HepG2 (cell line): Measurements from ENCODE around the gene TMEM131L. TPM values are rescaled to one million over a fixed set of nuclear protein-coding genes. Genes with fewer than 3 reads are reported as not detected.

ENCODE experiments used
- ATAC-seq: fragments of 200-7000 bp; cut with Tn5 transposase; 3 replicates; pipeline ENCODE4 v1.9.1; 2020; ENCODE audit warnings: mild to moderate bottlenecking, moderate library complexity
- BruUV-seq: library from RNA; stranded (reverse); fragments of 400-500 nt; replicated peaks from 2 replicates; lab custom pipeline; 2021; lab: Mats Ljungman, UMichigan
- CTCF ChIA-PET: fragments of 300-600 bp; formaldehyde crosslinking; extraction: SDS; loops from one replicate; lab custom pipeline; 2021; ENCODE audit warnings: low total read pairs, inconsistent platforms, low intra/inter-chr PET ratio; lab: Yijun Ruan, JAX
- POLR2A ChIA-PET: fragments of 350-600 bp; sonication (Branson Sonifier 250); formaldehyde crosslinking; loops from one replicate; lab custom pipeline; 2020; ENCODE audit warnings: antibody characterized with exemption, inconsistent platforms; lab: Yijun Ruan, JAX
- DNase-seq: peaks from one replicate; pipeline ENCODE4 v3.0.0-alpha.2; 2015; ENCODE audit warnings: low spot score
- FAIRE-seq: peaks from 3 replicates; lab custom pipeline; 2011; peaks lifted over from hg19 to GRCh38; lab: Jason Lieb, UNC
- H2AFZ ChIP-seq: one replicate; pipeline ENCODE4 v1.6.1; 2011; ENCODE audit warnings: low read length, inconsistent platforms
- H3K27ac ChIP-seq: fragments of 300-600 bp; 3 replicates; pipeline ENCODE4 v1.8.0; 2011; ENCODE audit warnings: mixed run types, mild to moderate bottlenecking, mixed read lengths, low read length, inconsistent platforms; ENCODE audit not compliant: insufficient read depth; ENCODE audit errors: extremely low read length
- H3K27me3 ChIP-seq, 2 experiments: fragments of 200-600 bp in 1 of 2; 2 replicates in 1 of 2; 3 replicates in 1 of 2; pipeline versions ENCODE4 v1.6.0 to v1.8.0; 2011; ENCODE audit warnings: low read length in 2 of 2, mild to moderate bottlenecking in 2 of 2, moderate library complexity in 2 of 2, inconsistent platforms in 1 of 2; ENCODE audit not compliant: insufficient read depth in 2 of 2, control insufficient read depth in 1 of 2
- H3K36me3 ChIP-seq, 2 experiments: fragments of 200-600 bp in 1 of 2; replicated peaks in 1 of 2; 2 replicates in 1 of 2; 3 replicates in 1 of 2; pipeline versions ENCODE4 v1.5.1 to v1.8.0; 2011; ENCODE audit warnings: low read length in 2 of 2, inconsistent platforms in 1 of 2; ENCODE audit not compliant: insufficient read depth in 2 of 2, control insufficient read depth in 1 of 2
- H3K4me1 ChIP-seq: 2 replicates; pipeline ENCODE4 v1.5.1; 2012; ENCODE audit warnings: low read length, inconsistent platforms; ENCODE audit not compliant: insufficient read depth
- H3K4me2 ChIP-seq: 2 replicates; pipeline ENCODE4 v1.6.0; 2011; ENCODE audit warnings: low read depth, low read length, inconsistent platforms
- H3K4me3 ChIP-seq, 3 experiments: fragments of 200-600 bp in 1 of 3; sonication (generic), shearing (Covaris generic) in 1 of 3; replicated peaks in 1 of 3; 2 replicates each; pipeline ENCODE4 v1.5.1; 2011 to 2016; ENCODE audit warnings: low read length in 3 of 3, inconsistent platforms in 2 of 3, low read depth in 2 of 3, mild to moderate bottlenecking in 2 of 3, control low read depth in 1 of 3, mixed read lengths in 1 of 3; ENCODE audit not compliant: insufficient read depth in 1 of 3
- H3K79me2 ChIP-seq: one replicate; pipeline ENCODE4 v1.6.1; 2011; ENCODE audit warnings: low read length, inconsistent platforms; ENCODE audit not compliant: insufficient read depth
- H3K9ac ChIP-seq: 2 replicates; pipeline ENCODE4 v1.6.0; 2011; ENCODE audit warnings: mild to moderate bottlenecking, low read depth, low read length, inconsistent platforms; ENCODE audit not compliant: insufficient read depth
- H3K9me3 ChIP-seq: 2 replicates; pipeline ENCODE4 v1.5.1; 2012; ENCODE audit warnings: mild to moderate bottlenecking, low read length
- H4K20me1 ChIP-seq: 2 replicates; pipeline ENCODE4 v1.6.0; 2011; ENCODE audit warnings: inconsistent platforms, mild to moderate bottlenecking, low read length, moderate library complexity; ENCODE audit not compliant: insufficient read depth
- CCAR2 ChIP-seq: fragments of 200-400 bp; formaldehyde crosslinking; optimal IDR thresholded peaks from 2 replicates; pipeline ENCODE3; 2018; ENCODE audit warnings: low read depth, mild to moderate bottlenecking, low read length, moderate library complexity
- DPF2 ChIP-seq: sonication (generic); formaldehyde crosslinking; IDR thresholded peaks from 2 replicates; pipeline ENCODE4 v1.4.0; 2020; ENCODE audit warnings: mild to moderate bottlenecking, low read depth, missing genetic modification reagents, borderline replicate concordance
- FOXA1 ChIP-seq, 2 experiments: fragments of 450-650 bp in 1 of 2; sonication (generic) in 1 of 2; formaldehyde crosslinking in 1 of 2; IDR thresholded peaks; 2 replicates each; pipeline versions ENCODE4 v1.4.0 to v1.6.1; 2016 to 2020; ENCODE audit warnings: missing genetic modification reagents in 1 of 2
- KLF12 ChIP-seq: sonication (generic); formaldehyde crosslinking; IDR thresholded peaks from 2 replicates; pipeline ENCODE4 v1.4.0; 2020; ENCODE audit warnings: missing genetic modification reagents, borderline replicate concordance
- SOX5 ChIP-seq: IDR thresholded peaks from 2 replicates; pipeline ENCODE4 v1.6.1; 2016; ENCODE audit warnings: borderline replicate concordance
- ZNF121 ChIP-seq: sonication (generic); formaldehyde crosslinking; IDR thresholded peaks from 2 replicates; pipeline ENCODE4 v1.5.0; 2020; ENCODE audit warnings: mild to moderate bottlenecking, missing genetic modification reagents
- ZNF224 ChIP-seq: sonication (generic); formaldehyde crosslinking; IDR thresholded peaks from 2 replicates; pipeline ENCODE4 v1.5.0; 2020; ENCODE audit warnings: mild to moderate bottlenecking, missing genetic modification reagents
- ZNF234 ChIP-seq: sonication (generic); formaldehyde crosslinking; conservative IDR thresholded peaks from 2 replicates; pipeline ENCODE4 v1.5.1; 2020; ENCODE audit warnings: mild to moderate bottlenecking, missing genetic modification reagents
- ZNF260 ChIP-seq: sonication (generic); formaldehyde crosslinking; IDR thresholded peaks from 2 replicates; pipeline ENCODE4 v1.4.0; 2020; ENCODE audit warnings: missing genetic modification reagents, low read depth, mild to moderate bottlenecking, borderline replicate concordance
- ZNF44 ChIP-seq: sonication (generic); formaldehyde crosslinking; IDR thresholded peaks from 2 replicates; pipeline ENCODE4 v1.5.1; 2020; ENCODE audit warnings: mild to moderate bottlenecking, missing genetic modification reagents
- ZNF879 ChIP-seq: sonication (generic); formaldehyde crosslinking; IDR thresholded peaks from 2 replicates; pipeline ENCODE4 v1.8.1; 2023; ENCODE audit warnings: missing genetic modification reagents
- ZSCAN31 ChIP-seq: sonication (generic); formaldehyde crosslinking; IDR thresholded peaks from 2 replicates; pipeline ENCODE4 v1.5.0; 2020; ENCODE audit warnings: low read depth, mild to moderate bottlenecking, missing genetic modification reagents
- WGBS: methylation state at CpG from one replicate; pipeline ENCODE4 v1.1.6; 2017; ENCODE audit warnings: low lambda C conversion rate; 5-methylcytosine and 5-hydroxymethylcytosine counted together
- in situ Hi-C: cut with HindIII; loops from 2 replicates; pipeline ENCODE4 v1.10.0; 2017; ENCODE audit warnings: low pct_unique_long_range_greater_than_20kb; ENCODE audit not compliant: extremely low pct_ligation_motif_present
- intact Hi-C: fragments of 100-400 bp; cut with micrococcal nuclease; formaldehyde crosslinking; loops from one replicate; pipeline ENCODE4 v1.10.0; 2022; ENCODE audit not compliant: unreplicated experiment
- polyA plus RNA-seq, 8 experiments: library from polyadenylated mRNA; depleted of rRNA in 3 of 8; stranded (reverse) in 7 of 8; unstranded in 1 of 8; fragments of >200 nt; fragmentation: Illumina TruSeq in 4 of 8; extraction: Trizol in 4 of 8; gene quantifications; 2 replicates each; pipeline versions ENCODE4 v1.2.1 to v1.2.3, GENCODE V29; 2011 to 2016; ENCODE audit warnings: low read depth in 4 of 8, missing spikeins in 1 of 8, mixed read lengths in 1 of 8; ENCODE audit not compliant: insufficient read depth in 1 of 8
- total RNA-seq, 5 experiments: library from RNA; depleted of rRNA; stranded (reverse); fragments of >200 nt; fragmentation: Illumina TruSeq; extraction: Trizol; gene quantifications; 2 replicates each; pipeline ENCODE4 v1.2.3, GENCODE V29; 2016; ENCODE audit warnings: low read depth in 1 of 5
- TF ChIP-seq, protein P1 (sequence below): sonication (generic); formaldehyde crosslinking; IDR thresholded peaks from 2 replicates; pipeline ENCODE4 v1.4.0; 2020; ENCODE audit warnings: missing genetic modification reagents
- TF ChIP-seq, protein P2 (sequence below): sonication (generic); formaldehyde crosslinking; IDR thresholded peaks from 2 replicates; pipeline ENCODE4 v1.5.1; 2020; ENCODE audit warnings: missing genetic modification reagents, mild to moderate bottlenecking, borderline replicate concordance
- TF ChIP-seq, protein P3 (sequence below): fragments of 450-650 bp; IDR thresholded peaks from 2 replicates; pipeline ENCODE4 v1.6.1; 2017; ENCODE audit warnings: mild to moderate bottlenecking

The TMEM131L gene
- total and polyA plus RNA-seq, 2 of the 13 experiments (the other 11 are each of a cell fraction or from before 2014, with no cell fraction given), result 2.2 to 4.5 TPM

DNA sequence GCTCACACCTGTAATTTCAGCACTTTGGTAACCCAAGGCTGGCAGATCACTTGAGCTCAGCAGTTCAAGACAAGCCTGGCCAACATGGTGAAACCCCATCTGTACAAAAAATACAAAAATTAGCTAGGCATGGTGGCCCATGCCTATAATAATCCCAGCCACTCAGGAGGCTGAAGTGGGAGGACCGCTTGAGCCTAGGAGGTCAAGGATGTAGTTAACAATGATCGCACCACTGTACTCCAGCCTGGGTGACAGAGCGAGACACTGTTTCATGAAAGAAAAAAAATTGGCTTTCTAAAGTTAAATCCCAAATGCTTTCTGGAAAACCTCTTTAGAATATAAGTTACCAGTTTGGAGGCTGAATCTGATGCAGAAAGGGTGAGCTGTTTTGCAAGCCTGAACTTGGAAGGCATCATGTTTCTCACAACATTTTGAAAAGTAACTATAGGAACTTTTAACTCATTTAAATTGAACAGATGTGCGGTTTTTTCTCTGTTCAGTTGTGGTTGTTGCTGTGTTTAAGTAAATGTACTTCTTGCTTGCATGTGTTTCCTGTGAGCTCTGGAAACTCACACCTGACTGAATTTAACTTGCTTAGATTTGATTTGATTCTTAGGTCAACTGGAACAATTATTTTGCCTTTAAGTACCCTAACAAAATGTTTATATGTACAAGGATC lies 39.8 kb upstream of the TMEM131L start:
- no peak overlapping the region for H3K9ac ChIP-seq
- no peaks in the 10 kb centered on the region for H3K27me3 ChIP-seq
- ATAC-seq (no peak), DNase-seq (no peak), FAIRE-seq (no peak)
- H3K4me3 ChIP-seq, result no peak overlapping the region
- H3K9me3 ChIP-seq, result no peaks in the 10 kb centered on the region
- intact Hi-C loops (no loop called here), in situ Hi-C loops (no loop called here)
- H3K36me3 ChIP-seq, result no peaks in the 10 kb centered on the region
- no peak overlapping the region for H3K4me2 ChIP-seq
- H3K4me1 ChIP-seq, result no peaks in the 10 kb centered on the region
- CTCF ChIA-PET, result no interaction called here
- POLR2A ChIA-PET, result no interaction called here
- BruUV-seq, result no TSS peak
- H4K20me1 ChIP-seq, result no peaks in the 10 kb centered on the region
- no peaks in the 10 kb centered on the region for H3K79me2 ChIP-seq
- WGBS, result 67% methylated on average over 4 of the region's 4 CpGs
- TF ChIP-seq FOXA1 (IDR thresholded peaks at IDR 0.05) (no peak), FOXA1 (CRISPR knock-in tag; IDR thresholded peaks at IDR 0.05) (no peak), ZNF44 (CRISPR knock-in tag) (no peak), ZNF260 (CRISPR knock-in tag) (no peak), ZSCAN31 (CRISPR knock-in tag) (no peak), SOX5 (CRISPR knock-in tag) (no peak), ZNF879 (CRISPR knock-in tag) (no peak), CCAR2 (no peak), DPF2 (CRISPR knock-in tag) (no peak), ZNF224 (no peak), ZNF121 (CRISPR knock-in tag) (no peak), ZNF234 (CRISPR knock-in tag) (no peak), KLF12 (CRISPR knock-in tag) (no peak)
- TF ChIP-seq, protein P1, sequence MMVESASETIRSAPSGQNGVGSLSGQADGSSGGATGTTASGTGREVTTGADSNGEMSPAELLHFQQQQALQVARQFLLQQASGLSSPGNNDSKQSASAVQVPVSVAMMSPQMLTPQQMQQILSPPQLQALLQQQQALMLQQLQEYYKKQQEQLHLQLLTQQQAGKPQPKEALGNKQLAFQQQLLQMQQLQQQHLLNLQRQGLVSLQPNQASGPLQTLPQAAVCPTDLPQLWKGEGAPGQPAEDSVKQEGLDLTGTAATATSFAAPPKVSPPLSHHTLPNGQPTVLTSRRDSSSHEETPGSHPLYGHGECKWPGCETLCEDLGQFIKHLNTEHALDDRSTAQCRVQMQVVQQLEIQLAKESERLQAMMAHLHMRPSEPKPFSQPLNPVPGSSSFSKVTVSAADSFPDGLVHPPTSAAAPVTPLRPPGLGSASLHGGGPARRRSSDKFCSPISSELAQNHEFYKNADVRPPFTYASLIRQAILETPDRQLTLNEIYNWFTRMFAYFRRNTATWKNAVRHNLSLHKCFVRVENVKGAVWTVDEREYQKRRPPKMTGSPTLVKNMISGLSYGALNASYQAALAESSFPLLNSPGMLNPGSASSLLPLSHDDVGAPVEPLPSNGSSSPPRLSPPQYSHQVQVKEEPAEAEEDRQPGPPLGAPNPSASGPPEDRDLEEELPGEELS (CRISPR knock-in tag), result no peak
- TF ChIP-seq, protein P2, sequence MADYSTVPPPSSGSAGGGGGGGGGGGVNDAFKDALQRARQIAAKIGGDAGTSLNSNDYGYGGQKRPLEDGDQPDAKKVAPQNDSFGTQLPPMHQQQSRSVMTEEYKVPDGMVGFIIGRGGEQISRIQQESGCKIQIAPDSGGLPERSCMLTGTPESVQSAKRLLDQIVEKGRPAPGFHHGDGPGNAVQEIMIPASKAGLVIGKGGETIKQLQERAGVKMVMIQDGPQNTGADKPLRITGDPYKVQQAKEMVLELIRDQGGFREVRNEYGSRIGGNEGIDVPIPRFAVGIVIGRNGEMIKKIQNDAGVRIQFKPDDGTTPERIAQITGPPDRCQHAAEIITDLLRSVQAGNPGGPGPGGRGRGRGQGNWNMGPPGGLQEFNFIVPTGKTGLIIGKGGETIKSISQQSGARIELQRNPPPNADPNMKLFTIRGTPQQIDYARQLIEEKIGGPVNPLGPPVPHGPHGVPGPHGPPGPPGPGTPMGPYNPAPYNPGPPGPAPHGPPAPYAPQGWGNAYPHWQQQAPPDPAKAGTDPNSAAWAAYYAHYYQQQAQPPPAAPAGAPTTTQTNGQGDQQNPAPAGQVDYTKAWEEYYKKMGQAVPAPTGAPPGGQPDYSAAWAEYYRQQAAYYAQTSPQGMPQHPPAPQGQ (CRISPR knock-in tag), result no peak
- TF ChIP-seq, protein P3, sequence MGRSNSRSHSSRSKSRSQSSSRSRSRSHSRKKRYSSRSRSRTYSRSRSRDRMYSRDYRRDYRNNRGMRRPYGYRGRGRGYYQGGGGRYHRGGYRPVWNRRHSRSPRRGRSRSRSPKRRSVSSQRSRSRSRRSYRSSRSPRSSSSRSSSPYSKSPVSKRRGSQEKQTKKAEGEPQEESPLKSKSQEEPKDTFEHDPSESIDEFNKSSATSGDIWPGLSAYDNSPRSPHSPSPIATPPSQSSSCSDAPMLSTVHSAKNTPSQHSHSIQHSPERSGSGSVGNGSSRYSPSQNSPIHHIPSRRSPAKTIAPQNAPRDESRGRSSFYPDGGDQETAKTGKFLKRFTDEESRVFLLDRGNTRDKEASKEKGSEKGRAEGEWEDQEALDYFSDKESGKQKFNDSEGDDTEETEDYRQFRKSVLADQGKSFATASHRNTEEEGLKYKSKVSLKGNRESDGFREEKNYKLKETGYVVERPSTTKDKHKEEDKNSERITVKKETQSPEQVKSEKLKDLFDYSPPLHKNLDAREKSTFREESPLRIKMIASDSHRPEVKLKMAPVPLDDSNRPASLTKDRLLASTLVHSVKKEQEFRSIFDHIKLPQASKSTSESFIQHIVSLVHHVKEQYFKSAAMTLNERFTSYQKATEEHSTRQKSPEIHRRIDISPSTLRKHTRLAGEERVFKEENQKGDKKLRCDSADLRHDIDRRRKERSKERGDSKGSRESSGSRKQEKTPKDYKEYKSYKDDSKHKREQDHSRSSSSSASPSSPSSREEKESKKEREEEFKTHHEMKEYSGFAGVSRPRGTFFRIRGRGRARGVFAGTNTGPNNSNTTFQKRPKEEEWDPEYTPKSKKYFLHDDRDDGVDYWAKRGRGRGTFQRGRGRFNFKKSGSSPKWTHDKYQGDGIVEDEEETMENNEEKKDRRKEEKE, result no peak
- no peak overlapping the region for H2AFZ ChIP-seq
- no peak overlapping the region for H3K27ac ChIP-seq
